HFFc6 (cell line): ENCODE measurements around the gene IL15RA. TPM values are rescaled to one million over a fixed set of nuclear protein-coding genes. Genes with fewer than 3 reads are reported as not detected.

Experiments used
- DNase-seq: peaks from one replicate; pipeline ENCODE4 v3.0.0-alpha.2; 2018
- H3K27ac Mint-ChIP-seq: 2 replicates; pipeline ENCODE4 v1.8.0; 2020; ENCODE audit warnings: mild to moderate bottlenecking, mixed read lengths
- H3K27me3 Mint-ChIP-seq: 2 replicates; pipeline ENCODE4 v1.8.0; 2021; ENCODE audit warnings: mild to moderate bottlenecking, moderate library complexity, mixed read lengths; ENCODE audit not compliant: insufficient read depth
- H3K36me3 Mint-ChIP-seq: 2 replicates; pipeline ENCODE4 v1.8.0; 2021; ENCODE audit warnings: low read depth, mixed read lengths
- H3K4me1 Mint-ChIP-seq: 2 replicates; pipeline ENCODE4 v1.8.0; 2020; ENCODE audit warnings: low read depth, mixed read lengths
- H3K4me3 Mint-ChIP-seq: 2 replicates; pipeline ENCODE4 v1.8.0; 2020; ENCODE audit warnings: mild to moderate bottlenecking, moderate library complexity, mixed read lengths
- H3K9me3 Mint-ChIP-seq: 2 replicates; pipeline ENCODE4 v1.8.0; 2020; ENCODE audit warnings: mild to moderate bottlenecking, mixed read lengths
- total RNA-seq, 6 experiments: library from RNA; stranded (reverse); fragmentation: NEBNext Ultra II Directional; extraction: Animal tissue kit (Norgen Biotek cat#: 25700); gene quantifications; 2 replicates in 1 of 6; 3 replicates in 5 of 6; pipeline ENCODE4 v1.2.3, GENCODE V29; 2021
- TF ChIP-seq, protein P1 (sequence below): fragments of 200-600 bp; sonication (generic); IDR thresholded peaks from 2 replicates; pipeline ENCODE4 v1.5.0; 2021; ENCODE audit warnings: antibody characterized with exemption, mild to moderate bottlenecking

Gene IL15RA
- total RNA-seq, 6 experiments from 2014 or later: 1.5 to 3.2 (median 1.9) TPM

GRCh38 chr10:5970066-5970465 is 7.3 kb downstream of the IL15RA start:
- 0 out of 2 replicates have a peak, but pooled peaks cover 7% of the 10 kb centered on the region for H3K4me1 Mint-ChIP-seq
- no peaks in the 10 kb centered on the region for H3K9me3 Mint-ChIP-seq
- TF ChIP-seq, protein P1, sequence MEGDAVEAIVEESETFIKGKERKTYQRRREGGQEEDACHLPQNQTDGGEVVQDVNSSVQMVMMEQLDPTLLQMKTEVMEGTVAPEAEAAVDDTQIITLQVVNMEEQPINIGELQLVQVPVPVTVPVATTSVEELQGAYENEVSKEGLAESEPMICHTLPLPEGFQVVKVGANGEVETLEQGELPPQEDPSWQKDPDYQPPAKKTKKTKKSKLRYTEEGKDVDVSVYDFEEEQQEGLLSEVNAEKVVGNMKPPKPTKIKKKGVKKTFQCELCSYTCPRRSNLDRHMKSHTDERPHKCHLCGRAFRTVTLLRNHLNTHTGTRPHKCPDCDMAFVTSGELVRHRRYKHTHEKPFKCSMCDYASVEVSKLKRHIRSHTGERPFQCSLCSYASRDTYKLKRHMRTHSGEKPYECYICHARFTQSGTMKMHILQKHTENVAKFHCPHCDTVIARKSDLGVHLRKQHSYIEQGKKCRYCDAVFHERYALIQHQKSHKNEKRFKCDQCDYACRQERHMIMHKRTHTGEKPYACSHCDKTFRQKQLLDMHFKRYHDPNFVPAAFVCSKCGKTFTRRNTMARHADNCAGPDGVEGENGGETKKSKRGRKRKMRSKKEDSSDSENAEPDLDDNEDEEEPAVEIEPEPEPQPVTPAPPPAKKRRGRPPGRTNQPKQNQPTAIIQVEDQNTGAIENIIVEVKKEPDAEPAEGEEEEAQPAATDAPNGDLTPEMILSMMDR: no peak
- H3K4me3 Mint-ChIP-seq: no peak overlapping the region
- no peaks in the 10 kb centered on the region for H3K36me3 Mint-ChIP-seq
- H3K27ac Mint-ChIP-seq: no peak overlapping the region
- DNase-seq: no peak
- H3K27me3 Mint-ChIP-seq: peaks cover 3% of the 10 kb centered on the region; the same call in 1 of the 2 replicates

DNA sequence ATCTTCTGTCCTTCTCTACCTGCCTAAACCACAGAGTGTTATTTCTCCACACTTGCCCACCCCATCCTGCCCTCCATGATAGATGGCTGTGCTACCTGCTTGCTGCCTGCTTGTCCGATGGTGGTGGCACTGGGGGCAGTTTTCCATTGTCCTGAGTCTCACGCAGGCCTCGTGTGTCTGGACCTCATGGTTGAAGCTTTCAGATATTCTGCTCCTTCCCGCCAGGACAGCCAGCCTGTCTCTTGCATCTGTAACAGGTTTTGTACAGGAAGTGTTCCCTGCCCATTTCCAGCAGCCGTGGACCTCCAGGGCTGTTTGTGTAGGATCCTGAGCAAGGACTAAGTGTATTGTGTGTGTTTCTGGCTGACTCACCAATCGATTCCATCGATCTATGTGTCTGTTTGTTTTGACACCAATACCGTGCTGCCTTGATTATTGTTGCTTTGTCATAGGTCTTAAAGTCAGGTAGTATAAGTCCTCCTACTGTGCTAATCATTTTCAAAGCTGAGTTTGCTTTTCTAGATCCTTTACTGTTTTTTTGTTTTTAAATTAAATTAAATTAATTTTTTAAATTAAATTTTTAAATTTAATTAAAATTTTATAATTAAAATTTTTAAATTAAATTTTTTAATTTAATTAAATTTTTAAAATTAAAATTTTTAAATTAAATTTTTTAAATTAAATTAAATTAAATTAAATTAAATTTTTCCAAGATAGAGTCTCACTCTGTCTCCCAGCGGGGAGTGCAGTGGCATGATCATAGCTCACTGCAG is 8.5 kb downstream of the IL15RA start:
- Mint-ChIP-seq H3K9me3 (no peaks in the 10 kb centered on the region), H3K27ac (no peak overlapping the region), H3K36me3 (no peaks in the 10 kb centered on the region), H3K27me3 (peaks cover 3% of the 10 kb centered on the region; the same call in 1 of the 2 replicates), H3K4me1 (0 out of 2 replicates have a peak, but pooled peaks cover 7% of the 10 kb centered on the region), H3K4me3 (no peak overlapping the region)
- TF ChIP-seq, protein P1: no peak
- DNase-seq: no peak

DNA sequence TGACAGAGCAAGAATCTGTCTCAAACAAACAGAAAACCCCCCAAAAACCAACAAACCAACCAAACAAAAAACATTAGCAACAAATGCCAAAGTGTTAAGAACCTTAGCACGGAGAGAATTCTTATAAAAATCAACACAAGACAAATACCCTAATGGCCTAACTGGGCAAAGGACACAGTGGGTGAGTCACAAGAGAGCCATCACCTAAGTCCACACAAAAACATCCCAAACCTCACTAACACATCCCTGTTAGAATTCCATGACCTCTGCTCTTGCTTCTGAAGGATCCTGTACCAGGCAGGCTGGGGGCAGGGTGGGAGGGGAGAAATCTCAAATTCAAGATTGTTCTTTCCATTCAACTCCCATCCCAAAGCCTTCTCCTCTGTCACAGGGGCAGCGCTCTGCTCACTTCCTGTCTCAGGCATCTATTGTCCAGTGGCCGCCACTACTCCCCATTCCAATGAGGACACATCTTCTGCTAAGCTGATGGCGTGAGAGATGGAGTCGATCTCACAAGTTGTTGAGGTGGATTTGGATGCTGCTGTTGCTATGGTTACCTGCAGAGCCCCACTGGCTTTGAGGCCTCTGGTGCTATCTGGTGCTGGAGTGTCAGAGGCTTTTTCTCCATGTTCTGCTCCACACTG is 9.2 kb downstream of the IL15RA start:
- no peaks in the 10 kb centered on the region for H3K36me3 Mint-ChIP-seq
- no peak overlapping the region for H3K27ac Mint-ChIP-seq
- H3K27me3 Mint-ChIP-seq: peaks cover 3% of the 10 kb centered on the region; the same call in 1 of the 2 replicates
- DNase-seq: no peak
- H3K9me3 Mint-ChIP-seq: no peaks in the 10 kb centered on the region
- 0 out of 2 replicates have a peak, but pooled peaks cover 7% of the 10 kb centered on the region for H3K4me1 Mint-ChIP-seq
- TF ChIP-seq, protein P1: no peak
- H3K4me3 Mint-ChIP-seq: no peak overlapping the region

DNA sequence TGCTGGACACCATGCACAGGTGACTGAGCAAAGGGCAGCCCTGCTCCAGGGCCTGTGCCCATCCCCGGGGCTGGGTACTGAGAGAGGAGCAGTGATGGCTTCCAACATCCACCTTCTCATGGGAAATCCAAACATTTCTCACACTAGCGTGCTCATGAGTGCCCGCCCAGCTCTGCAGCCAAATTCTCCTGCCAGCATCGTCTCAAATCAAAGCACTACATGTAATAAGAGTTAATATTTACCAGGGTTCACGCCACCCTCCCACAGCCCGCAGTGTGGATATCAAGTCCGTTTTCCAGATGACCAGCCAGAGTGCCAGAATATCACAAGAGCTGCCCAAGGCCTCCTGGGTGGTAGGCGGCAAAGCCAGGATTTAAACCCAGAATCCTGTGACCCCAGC is 12.1 kb downstream of the IL15RA start:
- Mint-ChIP-seq H3K9me3 (no peaks in the 10 kb centered on the region), H3K4me3 (no peak overlapping the region), H3K27me3 (peaks cover 3% of the 10 kb centered on the region), H3K27ac (no peak overlapping the region), H3K36me3 (no peaks in the 10 kb centered on the region), H3K4me1 (peaks cover 12% of the 10 kb centered on the region)
- DNase-seq: no peak
- TF ChIP-seq, protein P1: no peak

- peaks cover 3% of the 10 kb centered on the region for H3K27me3 Mint-ChIP-seq
- H3K4me1 Mint-ChIP-seq: peaks cover 15% of the 10 kb centered on the region
- no peak overlapping the region for H3K27ac Mint-ChIP-seq
- H3K4me3 Mint-ChIP-seq: no peak overlapping the region
- TF ChIP-seq, protein P1: no peak
- no peaks in the 10 kb centered on the region for H3K9me3 Mint-ChIP-seq
- no peak for DNase-seq
- no peaks in the 10 kb centered on the region for H3K36me3 Mint-ChIP-seq
Measured at GRCh38 chr10:5964736-5965135, 12.6 kb downstream of the IL15RA start.
